Lower lobe of right lung (tissue), 2 donors: ENCODE results near the gene FGD6. TPM values are rescaled to one million over a fixed set of nuclear protein-coding genes. Genes with fewer than 3 reads are reported as not detected.

Experiments
- ATAC-seq, 2 donors: fragments of 200-7000 bp; cut with Tn5 transposase; one replicate each; pipeline ENCODE4 v1.9.1; 2020 to 2022; ENCODE audit warnings: mild to moderate bottlenecking in 2 of 2, moderate library complexity in 2 of 2
- DNase-seq: peaks from one replicate; pipeline ENCODE4 v3.0.0-alpha.2; 2020
- H3K27ac ChIP-seq: fragments of 200-600 bp; one replicate; pipeline ENCODE4 v1.8.0; 2022
- H3K27me3 ChIP-seq: fragments of 200-600 bp; one replicate; pipeline ENCODE4 v1.8.0; 2022; ENCODE audit warnings: low read depth
- H3K36me3 ChIP-seq: fragments of 200-600 bp; one replicate; pipeline ENCODE4 v1.8.0; 2022; ENCODE audit warnings: mild to moderate bottlenecking
- H3K4me1 ChIP-seq: fragments of 200-600 bp; one replicate; pipeline ENCODE4 v1.8.0; 2022
- H3K4me3 ChIP-seq: fragments of 200-600 bp; one replicate; pipeline ENCODE4 v1.8.0; 2022; ENCODE audit warnings: mild to moderate bottlenecking
- H3K9me3 ChIP-seq: fragments of 200-600 bp; one replicate; pipeline ENCODE4 v1.8.0; 2022
- intact Hi-C: fragments of 100-400 bp; cut with DNase I; formaldehyde crosslinking; loops from one replicate; pipeline ENCODE4 v1.11.0; 2022
- total RNA-seq: library from RNA; stranded (reverse); fragmentation: NEBNext Ultra II Directional; extraction: Animal tissue kit (Norgen Biotek cat#: 25700); gene quantifications from one replicate; pipeline ENCODE4 v1.2.1, GENCODE V29; 2021
- TF ChIP-seq, protein P1 (sequence below): fragments of 200-600 bp; IDR thresholded peaks from one replicate; pipeline ENCODE4 v1.8.0; 2022; ENCODE audit warnings: antibody characterized with exemption, mild to moderate bottlenecking
- donor health status: DM: no; HTN: yes; CAD: no; lungs with severe emphysema.

FGD6 gene
- total RNA-seq, 1 donor from 2014 or later: 22.9 TPM

- intact Hi-C loops: loop anchor here (10.0 kb wide), 1 partner anchor 411 kb away; no protein-coding TSS in a partner anchor
Observed at GRCh38 chr12:95124106-95124505, 93.2 kb downstream of the FGD6 start.

GRCh38 chr12:95118788-95119179, 98.5 kb downstream of the FGD6 start:
- Histone ChIP-seq H3K4me1 (peaks cover 24% of the 10 kb centered on the region), H3K27ac (peak overlapping the region; percentile 53), H3K27me3 (no peaks in the 10 kb centered on the region), H3K36me3 (no peaks in the 10 kb centered on the region), H3K9me3 (no peaks in the 10 kb centered on the region), H3K4me3 (no peak overlapping the region)
- peak; percentile 74 for ATAC-seq
- TF ChIP-seq, protein P1, sequence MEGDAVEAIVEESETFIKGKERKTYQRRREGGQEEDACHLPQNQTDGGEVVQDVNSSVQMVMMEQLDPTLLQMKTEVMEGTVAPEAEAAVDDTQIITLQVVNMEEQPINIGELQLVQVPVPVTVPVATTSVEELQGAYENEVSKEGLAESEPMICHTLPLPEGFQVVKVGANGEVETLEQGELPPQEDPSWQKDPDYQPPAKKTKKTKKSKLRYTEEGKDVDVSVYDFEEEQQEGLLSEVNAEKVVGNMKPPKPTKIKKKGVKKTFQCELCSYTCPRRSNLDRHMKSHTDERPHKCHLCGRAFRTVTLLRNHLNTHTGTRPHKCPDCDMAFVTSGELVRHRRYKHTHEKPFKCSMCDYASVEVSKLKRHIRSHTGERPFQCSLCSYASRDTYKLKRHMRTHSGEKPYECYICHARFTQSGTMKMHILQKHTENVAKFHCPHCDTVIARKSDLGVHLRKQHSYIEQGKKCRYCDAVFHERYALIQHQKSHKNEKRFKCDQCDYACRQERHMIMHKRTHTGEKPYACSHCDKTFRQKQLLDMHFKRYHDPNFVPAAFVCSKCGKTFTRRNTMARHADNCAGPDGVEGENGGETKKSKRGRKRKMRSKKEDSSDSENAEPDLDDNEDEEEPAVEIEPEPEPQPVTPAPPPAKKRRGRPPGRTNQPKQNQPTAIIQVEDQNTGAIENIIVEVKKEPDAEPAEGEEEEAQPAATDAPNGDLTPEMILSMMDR: no peak
- intact Hi-C loops: loop anchor here (5.0 kb wide), 1 partner anchor 219 kb away; no protein-coding TSS in a partner anchor
- DNase-seq: peak; percentile 55

More at GRCh38 chr12:95124106-95124505, 93.2 kb downstream of the FGD6 start:
- H3K4me3 ChIP-seq: no peak overlapping the region
- H3K27ac ChIP-seq: no peak overlapping the region
- TF ChIP-seq, protein P1: no peak
- DNase-seq: peak; percentile 61
- H3K4me1 ChIP-seq: peaks cover 7% of the 10 kb centered on the region
- H3K27me3 ChIP-seq: no peaks in the 10 kb centered on the region
- peak; percentile 91 to 96 for ATAC-seq
- H3K36me3 ChIP-seq: peaks cover 4% of the 10 kb centered on the region
- H3K9me3 ChIP-seq: no peaks in the 10 kb centered on the region

DNA sequence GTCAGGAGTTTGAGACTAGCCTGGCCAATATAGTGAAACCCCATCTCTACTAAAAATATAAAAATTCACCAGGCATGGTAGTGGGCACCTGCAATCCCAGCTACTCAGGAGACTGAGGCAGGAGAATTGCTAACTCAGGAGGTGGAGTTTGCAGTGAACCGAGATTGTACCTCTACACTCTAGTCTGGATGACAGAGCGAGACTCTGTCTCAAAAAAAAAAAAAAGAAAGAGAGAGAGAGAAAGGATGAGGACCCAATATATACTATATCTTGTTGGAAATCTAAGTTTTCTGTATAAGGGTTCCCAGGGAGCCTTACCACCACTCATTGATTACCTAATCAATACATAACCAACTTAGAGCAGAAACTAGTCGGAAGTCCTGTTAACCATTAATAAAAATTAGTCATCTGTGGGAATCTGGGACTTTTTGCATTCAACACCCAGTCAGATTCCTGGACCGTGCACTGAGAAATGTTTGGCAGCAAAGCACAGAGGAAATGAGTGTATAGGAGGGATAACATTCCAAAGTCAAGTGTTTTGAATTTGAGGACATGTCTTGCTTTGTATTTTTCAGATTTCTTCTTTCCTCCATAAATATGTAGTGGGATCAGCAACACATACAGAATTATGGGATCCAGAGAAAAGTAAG, 99.0 kb downstream of the FGD6 start:
- peaks cover 3% of the 10 kb centered on the region for H3K36me3 ChIP-seq
- H3K27me3 ChIP-seq: no peaks in the 10 kb centered on the region
- peaks cover 24% of the 10 kb centered on the region for H3K4me1 ChIP-seq
- H3K9me3 ChIP-seq: no peaks in the 10 kb centered on the region
- H3K27ac ChIP-seq: peak overlapping the region; percentile 53
- TF ChIP-seq, protein P1: no peak
- intact Hi-C loops: loop anchor here (5.0 kb wide), 1 partner anchor 219 kb away; no protein-coding TSS in a partner anchor
- H3K4me3 ChIP-seq: no peak overlapping the region
- DNase-seq (no peak), ATAC-seq (peak; percentile 79 to 86)

GRCh38 chr12:95117178-95117599, 100.1 kb downstream of the FGD6 start:
- intact Hi-C loops: loop anchor here (5.0 kb wide), 1 partner anchor 220 kb away; no protein-coding TSS in a partner anchor
- Histone ChIP-seq H3K27ac (peak overlapping the region; percentile 53), H3K27me3 (no peaks in the 10 kb centered on the region), H3K36me3 (peaks cover 14% of the 10 kb centered on the region), H3K4me3 (no peak overlapping the region), H3K4me1 (peaks cover 24% of the 10 kb centered on the region), H3K9me3 (no peaks in the 10 kb centered on the region)
- no peak for DNase-seq
- peak; percentile 82 to 85 for ATAC-seq
- TF ChIP-seq, protein P1: peak; percentile 78

DNA sequence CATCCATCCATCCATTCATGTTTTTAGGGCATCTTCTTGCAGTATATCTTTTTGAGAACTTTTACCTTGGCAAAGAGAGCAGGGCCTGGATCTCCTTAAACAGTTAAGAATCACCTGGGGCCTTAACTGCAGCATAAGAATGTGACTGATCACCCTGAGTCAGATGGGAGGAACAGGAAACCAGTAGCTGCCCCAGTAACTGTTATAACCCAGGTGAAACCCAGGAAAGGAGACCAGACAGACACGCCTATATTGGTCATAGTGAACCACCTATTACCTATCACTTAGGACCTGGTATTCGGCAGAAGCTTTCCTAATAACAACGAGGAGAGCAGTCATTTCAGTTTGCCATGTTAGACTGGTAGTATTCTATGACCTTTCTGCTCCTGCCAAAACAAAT, 100.5 kb downstream of the FGD6 start:
- ATAC-seq: peak; percentile 4 to 37
- no peak overlapping the region for H3K4me3 ChIP-seq
- H3K27ac ChIP-seq: peak overlapping the region; percentile 53

More for the DNA sequence above, 100.5 kb downstream of the FGD6 start:
- H3K9me3 ChIP-seq: no peaks in the 10 kb centered on the region
- no peak for DNase-seq
- H3K27me3 ChIP-seq: no peaks in the 10 kb centered on the region
- peaks cover 24% of the 10 kb centered on the region for H3K4me1 ChIP-seq
- TF ChIP-seq, protein P1: no peak
- intact Hi-C loops: loop anchor here (5.0 kb wide), 1 partner anchor 221 kb away; no protein-coding TSS in a partner anchor
- H3K36me3 ChIP-seq: peaks cover 18% of the 10 kb centered on the region
